ENCODE data around the gene CD4. TPM values are rescaled to one million over a fixed set of nuclear protein-coding genes. Genes with fewer than 3 reads are reported as not detected.
A peak's percentile ranks its signal among the peaks of the same experiment; 100 is the strongest.

Gene CD4
- total RNA-seq, 1 experiment from 2014 or later: not detected

DNA sequence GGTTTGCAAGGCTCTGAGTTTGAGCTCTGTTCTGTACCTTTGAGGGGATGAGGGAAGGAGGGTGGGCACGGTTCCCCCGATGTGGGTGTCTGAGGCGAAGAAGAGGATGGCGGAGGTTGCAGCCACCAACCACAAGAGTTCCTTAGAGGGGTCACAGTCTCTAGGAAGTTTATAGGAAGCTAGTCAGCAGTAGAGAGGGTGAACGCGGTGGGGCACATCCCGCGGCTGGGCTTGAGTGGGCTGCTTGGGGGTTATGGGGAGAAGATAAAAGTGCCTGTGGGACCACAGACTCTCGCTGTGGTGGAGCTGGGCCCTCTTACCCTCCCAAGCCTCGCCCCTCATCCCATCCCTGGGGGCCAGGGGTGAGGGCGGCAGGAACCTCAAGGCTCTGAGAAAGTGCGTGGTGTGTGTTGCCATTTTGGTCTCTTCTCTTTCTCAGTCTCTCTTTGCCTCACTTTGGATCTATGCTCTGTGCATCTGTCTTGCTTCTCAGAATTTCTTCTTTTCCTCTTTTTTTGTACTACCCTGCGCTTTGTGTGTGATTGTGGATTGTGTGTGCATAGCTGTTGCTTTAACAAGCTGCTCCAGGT is 2.7 kb downstream of the CD4 start:
- no TSS peak for BruUV-seq (replicated peaks)
- no peak overlapping the region for H3K27ac Mint-ChIP-seq (ENCODE audit: low read depth, unreplicated experiment)
- DNase-seq (ENCODE audit: unreplicated experiment): no peak
- no peaks in the 10 kb centered on the region for H3K4me1 Mint-ChIP-seq (ENCODE audit: insufficient read depth, unreplicated experiment)
- no peaks in the 10 kb centered on the region for H3K9me3 Mint-ChIP-seq (ENCODE audit: unreplicated experiment)
- peaks cover 55% of the 10 kb centered on the region for H3K27me3 Mint-ChIP-seq (ENCODE audit: insufficient read depth, unreplicated experiment)
- POLR2A ChIA-PET: no interaction called here
- no peak overlapping the region for H3K4me3 Mint-ChIP-seq (ENCODE audit: unreplicated experiment)
- H3K36me3 Mint-ChIP-seq (ENCODE audit: insufficient read depth, unreplicated experiment): no peaks in the 10 kb centered on the region
- TF ChIP-seq, protein P1, sequence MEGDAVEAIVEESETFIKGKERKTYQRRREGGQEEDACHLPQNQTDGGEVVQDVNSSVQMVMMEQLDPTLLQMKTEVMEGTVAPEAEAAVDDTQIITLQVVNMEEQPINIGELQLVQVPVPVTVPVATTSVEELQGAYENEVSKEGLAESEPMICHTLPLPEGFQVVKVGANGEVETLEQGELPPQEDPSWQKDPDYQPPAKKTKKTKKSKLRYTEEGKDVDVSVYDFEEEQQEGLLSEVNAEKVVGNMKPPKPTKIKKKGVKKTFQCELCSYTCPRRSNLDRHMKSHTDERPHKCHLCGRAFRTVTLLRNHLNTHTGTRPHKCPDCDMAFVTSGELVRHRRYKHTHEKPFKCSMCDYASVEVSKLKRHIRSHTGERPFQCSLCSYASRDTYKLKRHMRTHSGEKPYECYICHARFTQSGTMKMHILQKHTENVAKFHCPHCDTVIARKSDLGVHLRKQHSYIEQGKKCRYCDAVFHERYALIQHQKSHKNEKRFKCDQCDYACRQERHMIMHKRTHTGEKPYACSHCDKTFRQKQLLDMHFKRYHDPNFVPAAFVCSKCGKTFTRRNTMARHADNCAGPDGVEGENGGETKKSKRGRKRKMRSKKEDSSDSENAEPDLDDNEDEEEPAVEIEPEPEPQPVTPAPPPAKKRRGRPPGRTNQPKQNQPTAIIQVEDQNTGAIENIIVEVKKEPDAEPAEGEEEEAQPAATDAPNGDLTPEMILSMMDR (IDR thresholded peaks at IDR 0.05; ENCODE audit: unreplicated experiment): no peak
- intact Hi-C loops (cut with micrococcal nuclease): no loop called here
- CTCF ChIA-PET: interaction anchor here (0.6 to 3.7 kb wide), 7 partner anchors 14 to 106 kb away, joined by 3 to 19 read pairs (median 4); partner anchors contain the start of gene MLF2

DNA sequence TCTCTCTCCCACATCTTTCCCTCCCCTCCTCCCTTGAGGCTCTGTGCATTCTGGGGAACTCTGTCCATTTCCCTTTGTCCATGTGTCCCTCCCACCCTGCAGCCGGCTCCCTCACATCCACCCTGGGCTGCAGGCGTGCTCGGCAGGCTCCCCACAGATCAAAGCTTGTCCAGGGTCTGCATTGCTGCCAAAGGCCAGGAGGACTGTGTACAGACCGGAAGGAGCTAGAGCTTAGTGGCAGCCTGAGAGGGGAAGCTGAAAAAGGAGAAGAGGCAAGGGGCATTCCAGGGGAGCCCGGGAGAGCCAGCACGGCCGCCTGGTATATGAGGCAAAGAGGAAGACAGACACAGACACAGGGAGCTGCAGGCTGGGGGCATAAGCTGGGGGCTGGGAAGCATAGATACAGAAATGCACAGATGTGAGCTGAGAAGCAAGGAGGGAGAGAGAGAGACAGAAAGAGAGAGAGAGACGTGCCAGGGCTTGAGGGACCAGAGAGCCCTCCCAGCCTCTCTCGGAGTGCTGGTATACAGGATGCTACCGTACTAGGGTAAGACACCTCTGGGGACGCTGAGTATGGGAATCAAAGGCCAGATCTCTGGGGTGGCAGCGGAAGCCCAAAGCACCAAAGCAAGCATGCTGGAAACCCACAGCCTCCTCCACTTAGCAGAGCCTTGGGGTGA is 3.3 kb downstream of the CD4 start:
- intact Hi-C loops (cut with micrococcal nuclease): no loop called here
- ChIA-PET POLR2A (no interaction called here), CTCF (interaction anchor here (0.5 to 3.7 kb wide), 8 partner anchors 15 to 1122 kb away, joined by 3 to 19 read pairs (median 6); partner anchors contain the start of gene MLF2)
- no peak overlapping the region for H3K4me3 Mint-ChIP-seq (ENCODE audit: unreplicated experiment)
- peaks cover 58% of the 10 kb centered on the region for H3K27me3 Mint-ChIP-seq (ENCODE audit: insufficient read depth, unreplicated experiment)
- TF ChIP-seq, protein P1 (IDR thresholded peaks at IDR 0.05; ENCODE audit: unreplicated experiment): no peak
- DNase-seq (ENCODE audit: unreplicated experiment): no peak
- H3K27ac Mint-ChIP-seq (ENCODE audit: low read depth, unreplicated experiment): peak overlapping the region; percentile 14
- no peaks in the 10 kb centered on the region for H3K4me1 Mint-ChIP-seq (ENCODE audit: insufficient read depth, unreplicated experiment)
- H3K36me3 Mint-ChIP-seq (ENCODE audit: insufficient read depth, unreplicated experiment): no peaks in the 10 kb centered on the region
- BruUV-seq (replicated peaks): no TSS peak
- H3K9me3 Mint-ChIP-seq (ENCODE audit: unreplicated experiment): no peaks in the 10 kb centered on the region

DNA sequence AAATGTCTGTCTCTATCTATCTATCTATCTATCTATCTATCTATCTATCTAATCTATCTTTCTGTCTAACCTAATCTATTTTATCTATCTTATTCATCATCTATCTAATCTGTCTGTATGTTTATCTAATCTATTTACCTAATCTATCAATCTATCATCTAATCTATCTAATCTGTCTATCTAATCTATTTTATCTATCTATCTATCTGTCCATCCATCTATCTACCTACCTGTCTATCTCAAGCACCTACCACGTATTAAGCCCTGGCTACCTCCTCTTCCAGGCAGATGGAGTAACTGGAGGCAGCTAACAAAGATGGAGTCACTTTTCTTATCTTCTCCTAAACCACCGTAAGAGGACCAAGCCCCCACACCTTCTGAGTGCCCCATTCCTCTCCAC is 5.8 kb downstream of the CD4 start:
- DNase-seq (ENCODE audit: unreplicated experiment): no peak
- intact Hi-C loops (cut with micrococcal nuclease): no loop called here
- Mint-ChIP-seq H3K27ac (ENCODE audit: low read depth, unreplicated experiment) (no peak overlapping the region), H3K4me3 (ENCODE audit: unreplicated experiment) (no peak overlapping the region), H3K36me3 (ENCODE audit: insufficient read depth, unreplicated experiment) (no peaks in the 10 kb centered on the region), H3K27me3 (ENCODE audit: insufficient read depth, unreplicated experiment) (peaks cover 50% of the 10 kb centered on the region), H3K4me1 (ENCODE audit: insufficient read depth, unreplicated experiment) (no peaks in the 10 kb centered on the region), H3K9me3 (ENCODE audit: unreplicated experiment) (no peaks in the 10 kb centered on the region)
- CTCF ChIA-PET: interaction anchor here (0.7 to 1.8 kb wide), 3 partner anchors 16 to 26 kb away, joined by 3 to 4 read pairs (median 3); no protein-coding TSS in a partner anchor
- BruUV-seq (replicated peaks): no TSS peak
- POLR2A ChIA-PET: no interaction called here
- TF ChIP-seq, protein P1 (IDR thresholded peaks at IDR 0.05; ENCODE audit: unreplicated experiment): no peak

DNA sequence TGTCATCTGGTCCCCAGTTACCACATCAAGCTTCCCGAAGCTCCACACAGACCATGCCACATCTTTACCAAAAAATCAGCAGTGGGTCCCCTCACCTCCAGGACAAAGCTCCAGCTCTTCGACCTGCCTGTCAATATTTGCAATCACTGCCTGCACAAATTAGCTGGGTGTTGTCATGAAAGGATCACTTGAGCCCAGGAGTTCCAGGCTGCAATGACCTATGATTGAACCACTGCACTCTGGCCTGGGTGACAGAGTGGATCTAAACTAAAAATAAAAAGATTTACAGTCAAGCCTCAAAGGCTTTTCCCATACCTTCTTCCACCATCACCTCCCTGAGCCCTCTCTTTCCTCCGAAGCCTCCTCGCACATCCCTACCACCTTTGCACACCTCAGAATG is 7.2 kb downstream of the CD4 start:
- no peaks in the 10 kb centered on the region for H3K9me3 Mint-ChIP-seq (ENCODE audit: unreplicated experiment)
- ChIA-PET POLR2A (no interaction called here), CTCF (interaction anchor here (0.7 to 1.8 kb wide), 3 partner anchors 18 to 115 kb away, joined by 3 to 4 read pairs (median 4); no protein-coding TSS in a partner anchor)
- DNase-seq (ENCODE audit: unreplicated experiment): no peak
- H3K4me3 Mint-ChIP-seq (ENCODE audit: unreplicated experiment): no peak overlapping the region
- no peak overlapping the region for H3K27ac Mint-ChIP-seq (ENCODE audit: low read depth, unreplicated experiment)
- no TSS peak for BruUV-seq (replicated peaks)
- intact Hi-C loops (cut with micrococcal nuclease): no loop called here
- H3K27me3 Mint-ChIP-seq (ENCODE audit: insufficient read depth, unreplicated experiment): peaks cover 48% of the 10 kb centered on the region
- no peaks in the 10 kb centered on the region for H3K36me3 Mint-ChIP-seq (ENCODE audit: insufficient read depth, unreplicated experiment)
- no peaks in the 10 kb centered on the region for H3K4me1 Mint-ChIP-seq (ENCODE audit: insufficient read depth, unreplicated experiment)
- TF ChIP-seq, protein P1 (IDR thresholded peaks at IDR 0.05; ENCODE audit: unreplicated experiment): no peak
